PC-3 (cell line): Measurements from ENCODE around the gene OR10G2.
"Not testable (repeated sequence)": the region's sequence is repeated elsewhere in the genome, so short reads cannot be mapped to it uniquely, and the experiment has no call there.

ENCODE experiments used
- CTCF ChIP-seq: fragments of 300-600 bp; sonication (generic); conservative IDR thresholded peaks from 2 replicates; pipeline ENCODE4 v1.5.1; 2017; ENCODE audit warnings: antibody characterized with exemption, low read depth, mild to moderate bottlenecking, low read length
- EZH2 ChIP-seq: fragments of 300-600 bp; sonication (generic); IDR thresholded peaks from one replicate; pipeline ENCODE4 v1.6.1; 2017; ENCODE audit warnings: antibody characterized with exemption, mild to moderate bottlenecking, low read length; ENCODE audit not compliant: unreplicated experiment

GRCh38 chr14:21602181-21602580 is 32.6 kb downstream of the OR10G2 start:
- TF ChIP-seq EZH2, CTCF: not testable (repeated sequence)
